GM12878 (cell line): ENCODE results near the gene PFN4. TPM values are rescaled to one million over a fixed set of nuclear protein-coding genes. Genes with fewer than 3 reads are reported as not detected.

ENCODE experiments used
- ATAC-seq: fragments of 200-7000 bp; cut with Tn5 transposase; 3 replicates; pipeline ENCODE4 v1.9.1; 2020; ENCODE audit warnings: mild to moderate bottlenecking, moderate library complexity
- BruUV-seq: library from RNA; stranded (reverse); fragments of 400-500 nt; replicated peaks from 2 replicates; lab custom pipeline; 2021; lab: Mats Ljungman, UMichigan
- CTCF ChIA-PET: fragments of 300-600 bp; sonication (Branson Sonifier 250); formaldehyde crosslinking; extraction: SDS; loops from one replicate; lab custom pipeline; 2021; ENCODE audit warnings: inconsistent platforms; lab: Yijun Ruan, JAX
- POLR2A ChIA-PET: fragments of 350-600 bp; formaldehyde crosslinking; extraction: SDS; loops from one replicate; lab custom pipeline; 2021; ENCODE audit warnings: inconsistent platforms; lab: Charles Lee
- RAD21 ChIA-PET: fragments of 300-600 bp; sonication (Branson Sonifier 250); formaldehyde crosslinking; loops from one replicate; lab custom pipeline; 2023; ENCODE audit warnings: antibody characterized with exemption; ENCODE audit not compliant: unreplicated experiment; lab: Charles Lee
- SMC1A ChIA-PET: fragments of 300-600 bp; sonication (Branson Sonifier 250); formaldehyde crosslinking; loops from one replicate; lab custom pipeline; 2023; ENCODE audit not compliant: unreplicated experiment, uncharacterized antibody; lab: Charles Lee
- DNase-seq: peaks from one replicate; pipeline ENCODE4 v3.0.0-alpha.2; 2011; ENCODE audit warnings: low read depth, low spot score
- FAIRE-seq: peaks from 3 replicates; lab custom pipeline; 2011; peaks lifted over from hg19 to GRCh38; lab: Jason Lieb, UNC
- H2AFZ ChIP-seq: 2 replicates; pipeline ENCODE4 v1.6.0; 2011; ENCODE audit warnings: low read depth, low read length, control low read depth; ENCODE audit not compliant: control insufficient read depth
- H3K27ac ChIP-seq: 2 replicates; pipeline ENCODE4 v1.5.1; 2011; ENCODE audit warnings: control low read depth; ENCODE audit not compliant: control insufficient read depth, insufficient read depth
- H3K27me3 ChIP-seq, 2 experiments: replicated peaks in 1 of 2; 2 replicates each; pipeline versions ENCODE4 v1.6.0 to v1.6.1; 2011; ENCODE audit warnings: low read length in 1 of 2; ENCODE audit not compliant: control insufficient read depth in 2 of 2, insufficient read depth in 2 of 2
- H3K36me3 ChIP-seq, 2 experiments: 2 replicates each; pipeline ENCODE4 v1.5.1; 2011; ENCODE audit warnings: low read length in 1 of 2; ENCODE audit not compliant: control insufficient read depth in 2 of 2, insufficient read depth in 2 of 2
- H3K4me1 ChIP-seq: 2 replicates; pipeline ENCODE4 v1.6.1; 2011; ENCODE audit warnings: mild to moderate bottlenecking, low read length, moderate library complexity, mixed read lengths; ENCODE audit not compliant: control insufficient read depth, insufficient read depth
- H3K4me2 ChIP-seq: 2 replicates; pipeline ENCODE4 v1.6.0; 2011; ENCODE audit warnings: control low read depth; ENCODE audit not compliant: control insufficient read depth, insufficient read depth
- H3K4me3 ChIP-seq: fragments of 200-600 bp; sonication (generic); 2 replicates; pipeline ENCODE4 v1.5.1; 2016
- H3K79me2 ChIP-seq: 2 replicates; pipeline ENCODE4 v1.6.0; 2011; ENCODE audit warnings: low read length; ENCODE audit not compliant: control insufficient read depth, insufficient read depth
- H3K9ac ChIP-seq: 2 replicates; pipeline ENCODE4 v1.8.0; 2011; ENCODE audit warnings: low read length, control low read depth, mixed read lengths; ENCODE audit not compliant: control insufficient read depth, insufficient read depth
- H3K9me3 ChIP-seq: replicated peaks from 3 replicates; pipeline ENCODE4 v1.5.1; 2011; ENCODE audit warnings: mild to moderate bottlenecking, low read length; ENCODE audit not compliant: control insufficient read depth, insufficient read depth
- H4K20me1 ChIP-seq: 2 replicates; pipeline ENCODE4 v1.6.0; 2011; ENCODE audit not compliant: control insufficient read depth, insufficient read depth
- CREM ChIP-seq: IDR thresholded peaks from 2 replicates; pipeline ENCODE4 v1.6.1; 2014; ENCODE audit warnings: antibody characterized with exemption, low read depth
- CTCF ChIP-seq, 3 experiments: IDR thresholded peaks in 2 of 3; conservative IDR thresholded peaks in 1 of 3; 2 replicates each; pipeline ENCODE4 v1.5.1; 2011; ENCODE audit warnings: low read depth in 3 of 3, low read length in 3 of 3, mild to moderate bottlenecking in 3 of 3, control low read depth in 2 of 3, moderate library complexity in 2 of 3, inconsistent platforms in 1 of 3, mixed read lengths in 1 of 3; ENCODE audit not compliant: control insufficient read depth in 2 of 3, insufficient read depth in 1 of 3; ENCODE audit errors: extremely low read depth in 1 of 3
- HDAC6 ChIP-seq: fragments of 200-600 bp; sonication (generic); IDR thresholded peaks from one replicate; pipeline ENCODE4 v1.8.0; 2017; ENCODE audit warnings: antibody characterized with exemption; ENCODE audit not compliant: unreplicated experiment
- IRF3 ChIP-seq: fragments of 450-650 bp; IDR thresholded peaks from 2 replicates; pipeline ENCODE4 v1.6.1; 2014; ENCODE audit warnings: mild to moderate bottlenecking
- NFIC ChIP-seq: IDR thresholded peaks from 2 replicates; pipeline ENCODE4 v1.6.1; 2012; ENCODE audit warnings: low read depth, mild to moderate bottlenecking, inconsistent platforms, low read length, moderate library complexity
- NR2C1 ChIP-seq: fragments of 450-650 bp; IDR thresholded peaks from 2 replicates; pipeline ENCODE4 v1.6.1; 2017; ENCODE audit warnings: antibody characterized with exemption, mild to moderate bottlenecking, moderate library complexity
- PKNOX1 ChIP-seq: fragments of 450-650 bp; IDR thresholded peaks from 2 replicates; pipeline ENCODE4 v1.6.1; 2016; ENCODE audit warnings: mild to moderate bottlenecking
- POLR2A ChIP-seq: IDR thresholded peaks from 2 replicates; pipeline ENCODE4 v1.6.1; 2011; ENCODE audit warnings: low read depth, mild to moderate bottlenecking, low read length
- POLR2AphosphoS5 ChIP-seq: IDR thresholded peaks from 2 replicates; pipeline ENCODE4 v1.6.1; 2011; ENCODE audit warnings: mild to moderate bottlenecking, low read length, inconsistent platforms
- SMARCA5 ChIP-seq: fragments of 450-650 bp; IDR thresholded peaks from 2 replicates; pipeline ENCODE4 v1.6.1; 2017; ENCODE audit warnings: mild to moderate bottlenecking
- SP1 ChIP-seq: IDR thresholded peaks from one replicate; pipeline ENCODE4 v1.6.1; 2011; ENCODE audit warnings: low read depth, low read length
- SRF ChIP-seq, 2 experiments: IDR thresholded peaks; 2 replicates each; pipeline ENCODE4 v1.6.1; 2011; ENCODE audit warnings: low read depth in 2 of 2, low read length in 2 of 2, mild to moderate bottlenecking in 1 of 2, moderate library complexity in 1 of 2
- USF1 ChIP-seq: IDR thresholded peaks from 2 replicates; pipeline ENCODE4 v1.6.1; 2011; ENCODE audit warnings: borderline replicate concordance, low read depth, mild to moderate bottlenecking, moderate library complexity, mixed read lengths, low read length; ENCODE audit not compliant: insufficient read depth; ENCODE audit errors: extremely low read length
- ZNF274 ChIP-seq: IDR thresholded peaks from one replicate; pipeline ENCODE4 v1.8.0; 2011; ENCODE audit not compliant: insufficient read length, insufficient read depth
- WGBS: methylation state at CpG from one replicate; pipeline ENCODE4 v1.1.6; 2016; ENCODE audit warnings: low lambda C conversion rate; ENCODE audit not compliant: insufficient replicate concordance, insufficient coverage; ENCODE audit errors: missing lambda C conversion rate; 5-methylcytosine and 5-hydroxymethylcytosine counted together
- in situ Hi-C: fragments of 300-500 bp; cut with MboI; formaldehyde crosslinking; loops from 9 replicates; pipeline ENCODE4 v1.14.3; 2018; ENCODE audit warnings: mixed read lengths
- intact Hi-C: fragments of 100-400 bp; cut with micrococcal nuclease; formaldehyde crosslinking; loops from one replicate; pipeline ENCODE4 v1.14.2; 2022; ENCODE audit not compliant: unreplicated experiment
- polyA plus RNA-seq, 11 experiments: library from polyadenylated mRNA; depleted of rRNA in 4 of 11; unstranded in 6 of 11; stranded (reverse) in 5 of 11; fragments of >200 nt; fragmentation: Nextera tagmentation in 4 of 11; fragmentation: Illumina TruSeq in 1 of 11; extraction: Ambion mirVana in 4 of 11; extraction: Trizol in 1 of 11; gene quantifications; 1 replicate in 1 of 11; 2 replicates in 10 of 11; pipeline versions ENCODE4 v1.2.1 to v1.2.3, GENCODE V29; 2011 to 2016; ENCODE audit warnings: inconsistent platforms in 2 of 11, missing spikeins in 2 of 11, low read depth in 1 of 11
- total RNA-seq, 4 experiments: library from RNA; depleted of rRNA in 3 of 4; stranded (reverse); fragments of >200 nt in 3 of 4; fragmentation: Illumina TruSeq in 1 of 4; extraction: Trizol in 1 of 4; gene quantifications; 2 replicates each; pipeline versions ENCODE4 v1.2.1 to v1.2.3, GENCODE V29; 2013 to 2021

Gene PFN4
- total and polyA plus RNA-seq, 10 of the 15 experiments (the other 5 are each of a cell fraction or from before 2014, with no cell fraction given) = 0.12 to 2.1 (median 1.0) TPM

- POLR2A ChIA-PET = interaction anchor here (0.5 kb wide), 1 partner anchor 71 kb away, joined by 3 read pairs; no protein-coding TSS in a partner anchor
- no TSS peak for BruUV-seq
- intact Hi-C loops = no loop called here
These were observed 29.5 kb upstream of the PFN4 start for GRCh38 chr2:24152413-24153197.

More at GRCh38 chr2:24152413-24153197, 29.5 kb upstream of the PFN4 start:
- Histone ChIP-seq H2AFZ (no peak overlapping the region), H4K20me1 (no peaks in the 10 kb centered on the region), H3K4me1 (no peaks in the 10 kb centered on the region), H3K9me3 (peaks cover 2% of the 10 kb centered on the region; the same call in 2 of the 3 replicates), H3K9ac (no peak overlapping the region), H3K79me2 (no peaks in the 10 kb centered on the region), H3K27ac (no peak overlapping the region), H3K36me3 (no peaks in the 10 kb centered on the region), H3K4me3 (no peak overlapping the region), H3K27me3 (no peaks in the 10 kb centered on the region), H3K4me2 (no peak overlapping the region)
- TF ChIP-seq PKNOX1 (no peak), SP1 (no peak), USF1 (no peak), HDAC6 (no peak), IRF3 (no peak), CTCF (IDR thresholded peaks at IDR 0.05 in 2 of 3, conservative IDR thresholded peaks at IDR 0.05 in 1 of 3; ENCODE audit: control insufficient read depth in 2 of 3, extremely low read depth in 1 of 3, insufficient read depth in 1 of 3, low read depth in 3 of 3, low read length in 3 of 3) (no peak), SRF (IDR thresholded peaks at IDR 0.05; ENCODE audit: low read depth in 2 of 2, low read length in 2 of 2) (no peak), POLR2AphosphoS5 (no peak), NR2C1 (no peak), ZNF274 (no peak), NFIC (no peak), CREM (no peak), SMARCA5 (no peak), POLR2A (no peak)
- DNase-seq (no peak), ATAC-seq (no peak), FAIRE-seq (no peak)
- WGBS = 97% methylated on average over 5 of the region's 5 CpGs
- in situ Hi-C loops = no loop called here
- ChIA-PET SMC1A (interaction anchor here (1.7 kb wide), 1 partner anchor 21 kb away, joined by 5 read pairs; no protein-coding TSS in a partner anchor), CTCF (interaction anchor here (1.6 kb wide), 1 partner anchor 328 kb away, joined by 4 read pairs; no protein-coding TSS in a partner anchor), RAD21 (no interaction called here)
